ENCODE measurements around the gene IGSF23. TPM values are rescaled to one million over a fixed set of nuclear protein-coding genes. Genes with fewer than 3 reads are reported as not detected.

IGSF23 gene
- total and polyA plus RNA-seq, 2 of the 13 experiments (the other 11 are each of a cell fraction or from before 2014, with no cell fraction given), result 2.3 to 8.8 TPM

- no peaks in the 10 kb centered on the region; a peak in 1 of 5 replicates for H3K27me3 ChIP-seq (ENCODE audit: control insufficient read depth in 1 of 2, insufficient read depth in 2 of 2, low read length in 2 of 2)
- ATAC-seq, result peak; percentile 57
- no TSS peak for BruUV-seq (replicated peaks)
- no peak overlapping the region for H3K4me3 ChIP-seq (replicated peaks in 1 of 3; ENCODE audit: insufficient read depth in 1 of 3, low read depth in 2 of 3, low read length in 3 of 3)
- H3K4me1 ChIP-seq (ENCODE audit: insufficient read depth, low read length), result peaks cover 59% of the 10 kb centered on the region
- POLR2A ChIA-PET, result interaction anchor here (0.8 to 1.7 kb wide), 4 partner anchors 13 to 86 kb away, joined by 3 to 4 read pairs (median 3); partner anchors contain the start of genes IGSF23 and ZNF180
- WGBS (ENCODE audit: low lambda C conversion rate), result 34% methylated on average over 5 of the region's 5 CpGs
- peak; percentile 30 for FAIRE-seq
- no peaks in the 10 kb centered on the region for H3K79me2 ChIP-seq (ENCODE audit: insufficient read depth, low read length)
- no peaks in the 10 kb centered on the region for H3K9me3 ChIP-seq (ENCODE audit: low read length)
- no peak overlapping the region for H3K27ac ChIP-seq (ENCODE audit: extremely low read length, insufficient read depth, low read length)
- TF ChIP-seq, protein P1, sequence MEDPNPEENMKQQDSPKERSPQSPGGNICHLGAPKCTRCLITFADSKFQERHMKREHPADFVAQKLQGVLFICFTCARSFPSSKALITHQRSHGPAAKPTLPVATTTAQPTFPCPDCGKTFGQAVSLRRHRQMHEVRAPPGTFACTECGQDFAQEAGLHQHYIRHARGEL (CRISPR knock-in tag; IDR thresholded peaks at IDR 0.05), result peak; percentile 95; the same call in 1 of the 2 replicates
- TF ChIP-seq IKZF4 (CRISPR knock-in tag; IDR thresholded peaks at IDR 0.05; ENCODE audit: borderline replicate concordance, low read depth, not compliant biosample characterization) (no peak), SMC3 (IDR thresholded peaks at IDR 0.05; ENCODE audit: low read length) (peak; percentile 6; the same call in 1 of the 2 replicates), KAT2B (IDR thresholded peaks at IDR 0.05; ENCODE audit: borderline replicate concordance, low read depth, low read length) (no peak), HOXA5 (CRISPR knock-in tag; IDR thresholded peaks at IDR 0.05) (no peak), ATM (IDR thresholded peaks at IDR 0.05; ENCODE audit: borderline replicate concordance) (no peak), ZNF614 (CRISPR knock-in tag; IDR thresholded peaks at IDR 0.05; ENCODE audit: borderline replicate concordance) (peak; percentile 96), STAG1 (CRISPR knock-in tag; IDR thresholded peaks at IDR 0.05) (peak; percentile 41), CTCF (CRISPR knock-in tag; IDR thresholded peaks at IDR 0.05) (peak; percentile 42), ARID3A (IDR thresholded peaks at IDR 0.05; ENCODE audit: low read depth, low read length) (no peak)
- H3K36me3 ChIP-seq (replicated peaks in 1 of 2; ENCODE audit: control insufficient read depth in 1 of 2, insufficient read depth in 2 of 2, low read length in 2 of 2), result no peaks in the 10 kb centered on the region
- no peak for DNase-seq (ENCODE audit: low spot score)
- H3K4me2 ChIP-seq (ENCODE audit: low read depth, low read length), result no peak overlapping the region
- CTCF ChIA-PET (ENCODE audit: low intra/inter-chr PET ratio, low total read pairs), result no interaction called here
- in situ Hi-C loops (cut with HindIII; ENCODE audit: extremely low pct_ligation_motif_present, low pct_unique_long_range_greater_than_20kb) (no loop called here), intact Hi-C loops (cut with micrococcal nuclease; ENCODE audit: unreplicated experiment) (no loop called here)
- H4K20me1 ChIP-seq (ENCODE audit: insufficient read depth, low read length), result no peaks in the 10 kb centered on the region
- H2AFZ ChIP-seq (ENCODE audit: low read length), result no peak overlapping the region
- H3K9ac ChIP-seq (ENCODE audit: insufficient read depth, low read depth, low read length), result no peak overlapping the region
Measured at GRCh38 chr19:44585371-44586133, 27.8 kb upstream of the IGSF23 start.
